Esophagus squamous epithelium (tissue), 5 donors: ENCODE measurements around the gene SHOC2. TPM values are rescaled to one million over a fixed set of nuclear protein-coding genes. Genes with fewer than 3 reads are reported as not detected.

Source experiments
- DNase-seq: peaks from one replicate; lab custom pipeline; 2025; lab: John Stamatoyannopoulos, UW
- H3K27ac ChIP-seq, 4 donors: fragments of 200-600 bp; sonication (generic); one replicate each; pipeline ENCODE4 v1.5.1; 2016 to 2019; ENCODE audit warnings: mild to moderate bottlenecking in 1 of 4
- H3K27me3 ChIP-seq, 4 donors: fragments of 200-600 bp; sonication (generic); 1 replicate in 3 of 4; 2 replicates in 1 of 4; pipeline versions ENCODE4 v1.5.1 to v1.6.0; 2017 to 2021; ENCODE audit warnings: antibody characterized with exemption in 1 of 4
- H3K36me3 ChIP-seq, 3 donors: fragments of 200-600 bp; sonication (generic); one replicate each; pipeline ENCODE4 v1.5.1; 2016 to 2019
- H3K4me1 ChIP-seq, 3 donors: fragments of 200-600 bp; sonication (generic); one replicate each; pipeline ENCODE4 v1.5.1; 2017 to 2019
- H3K4me3 ChIP-seq, 4 donors: fragments of 200-600 bp; sonication (generic); 1 replicate in 3 of 4; 2 replicates in 1 of 4; pipeline ENCODE4 v1.5.1; 2016 to 2019; ENCODE audit warnings: mild to moderate bottlenecking in 2 of 4, moderate library complexity in 1 of 4
- H3K9me3 ChIP-seq, 3 donors: fragments of 200-600 bp; sonication (generic); one replicate each; pipeline ENCODE4 v1.5.1; 2016 to 2019
- POLR2A ChIP-seq, 4 donors: fragments of 450-650 bp; IDR thresholded peaks; one replicate each; pipeline ENCODE4 v1.6.1; 2017; ENCODE audit warnings: antibody characterized with exemption in 4 of 4, mild to moderate bottlenecking in 4 of 4, moderate library complexity in 3 of 4
- WGBS, 2 donors: methylation state at CpG; one replicate each; pipeline ENCODE4 v1.1.5; 2018; 5-methylcytosine and 5-hydroxymethylcytosine counted together
- intact Hi-C: fragments of 100-400 bp; cut with DNase I; formaldehyde crosslinking; loops from one replicate; pipeline ENCODE4 v1.15.0; 2022
- total RNA-seq, 4 donors: library from RNA; depleted of rRNA; stranded (reverse); fragments of >200 nt; gene quantifications; one replicate each; pipeline ENCODE4 v1.1.0, GENCODE V29; 2016
- TF ChIP-seq, protein P1 (sequence below), 6 experiments: fragments of 450-650 bp in 4 of 6; fragments of 200-600 bp in 2 of 6; sonication (generic) in 2 of 6; IDR thresholded peaks; one replicate each; pipeline ENCODE4 v1.5.1; 2016 to 2019; ENCODE audit warnings: antibody characterized with exemption in 6 of 6, mild to moderate bottlenecking in 4 of 6, moderate library complexity in 4 of 6
- donor health status: DM: yes; HTN: yes; CAD: no.

The SHOC2 gene
- total RNA-seq, 4 donors from 2014 or later, result 24.8 to 59.5 (median 43.0) TPM

DNA sequence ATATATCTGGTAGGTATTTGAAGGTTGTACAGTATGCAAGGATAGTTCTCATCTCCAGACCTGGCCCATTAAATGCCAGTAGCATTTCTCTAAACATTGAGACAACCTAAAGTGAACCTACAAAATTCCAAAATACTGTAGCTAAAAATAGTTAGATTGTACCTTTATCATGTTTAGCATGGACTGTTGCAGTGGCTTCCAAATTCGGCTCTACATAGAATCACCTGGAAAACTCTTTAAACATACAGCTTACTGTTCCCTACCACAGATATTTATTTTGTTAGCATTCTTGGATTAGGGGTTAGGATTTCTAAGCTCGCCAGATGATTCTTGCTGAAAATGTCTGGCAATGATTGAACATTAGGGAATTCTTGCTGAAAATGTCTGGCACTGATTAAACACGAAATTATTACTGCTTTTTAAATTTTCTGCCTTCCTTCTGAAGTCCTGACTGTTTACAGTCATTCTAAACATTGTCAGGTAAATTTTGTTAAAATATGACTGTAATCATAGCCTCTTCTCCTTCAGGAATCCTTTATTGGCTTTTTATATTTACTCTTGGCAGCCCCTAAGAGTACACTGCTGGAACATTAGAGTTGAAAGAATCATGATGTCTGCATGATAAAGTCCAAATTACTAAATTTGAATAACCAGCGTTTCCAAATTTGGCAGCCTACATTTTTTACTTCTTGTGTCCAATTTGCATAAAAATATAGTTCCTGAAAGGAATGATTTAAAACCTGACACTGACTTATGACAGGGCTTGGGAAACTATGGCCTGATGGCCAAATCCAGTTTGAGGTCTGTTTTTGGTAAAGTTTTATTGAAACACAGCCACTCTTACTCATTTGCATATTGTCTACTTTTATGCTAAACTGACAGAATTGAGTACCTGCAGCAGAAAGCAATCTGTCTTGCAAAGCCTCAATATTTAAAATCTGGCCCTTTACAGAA is 40.3 kb downstream of the SHOC2 start:
- TF ChIP-seq, protein P1, sequence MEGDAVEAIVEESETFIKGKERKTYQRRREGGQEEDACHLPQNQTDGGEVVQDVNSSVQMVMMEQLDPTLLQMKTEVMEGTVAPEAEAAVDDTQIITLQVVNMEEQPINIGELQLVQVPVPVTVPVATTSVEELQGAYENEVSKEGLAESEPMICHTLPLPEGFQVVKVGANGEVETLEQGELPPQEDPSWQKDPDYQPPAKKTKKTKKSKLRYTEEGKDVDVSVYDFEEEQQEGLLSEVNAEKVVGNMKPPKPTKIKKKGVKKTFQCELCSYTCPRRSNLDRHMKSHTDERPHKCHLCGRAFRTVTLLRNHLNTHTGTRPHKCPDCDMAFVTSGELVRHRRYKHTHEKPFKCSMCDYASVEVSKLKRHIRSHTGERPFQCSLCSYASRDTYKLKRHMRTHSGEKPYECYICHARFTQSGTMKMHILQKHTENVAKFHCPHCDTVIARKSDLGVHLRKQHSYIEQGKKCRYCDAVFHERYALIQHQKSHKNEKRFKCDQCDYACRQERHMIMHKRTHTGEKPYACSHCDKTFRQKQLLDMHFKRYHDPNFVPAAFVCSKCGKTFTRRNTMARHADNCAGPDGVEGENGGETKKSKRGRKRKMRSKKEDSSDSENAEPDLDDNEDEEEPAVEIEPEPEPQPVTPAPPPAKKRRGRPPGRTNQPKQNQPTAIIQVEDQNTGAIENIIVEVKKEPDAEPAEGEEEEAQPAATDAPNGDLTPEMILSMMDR (IDR thresholded peaks at IDR 0.05), result no peak
- TF ChIP-seq POLR2A (IDR thresholded peaks at IDR 0.05), result no peak
- peaks cover 0 to 31% (median 5%) of the 10 kb centered on the region in 3 donors for H3K4me1 ChIP-seq
- H3K36me3 ChIP-seq, result peaks cover 0 to 3% (median 0%) of the 10 kb centered on the region in 3 donors
- DNase-seq, result no peak
- H3K27me3 ChIP-seq, result no peaks in the 10 kb centered on the region
- no peaks in the 10 kb centered on the region for H3K9me3 ChIP-seq
- no peak overlapping the region for H3K4me3 ChIP-seq
- WGBS, 2 donors, result 26 to 32% methylated on average over 4 of the region's 4 CpGs
- intact Hi-C loops, result no loop called here
- no peak overlapping the region for H3K27ac ChIP-seq

- Histone ChIP-seq H3K36me3 (peaks cover 0 to 7% (median 0%) of the 10 kb centered on the region in 3 donors), H3K4me1 (peaks cover 0 to 35% (median 5%) of the 10 kb centered on the region in 3 donors), H3K9me3 (no peaks in the 10 kb centered on the region), H3K27me3 (no peaks in the 10 kb centered on the region), H3K4me3 (no peak overlapping the region), H3K27ac (no peak overlapping the region)
- intact Hi-C loops, result no loop called here
- WGBS, 2 donors, result 94 to 100% methylated on average over 1 of the region's 1 CpG
- no peak for DNase-seq
- TF ChIP-seq, protein P1 (IDR thresholded peaks at IDR 0.05), result no peak
- TF ChIP-seq POLR2A (IDR thresholded peaks at IDR 0.05), result no peak
Observed at GRCh38 chr10:110960333-110960712, 40.9 kb downstream of the SHOC2 start.

DNA sequence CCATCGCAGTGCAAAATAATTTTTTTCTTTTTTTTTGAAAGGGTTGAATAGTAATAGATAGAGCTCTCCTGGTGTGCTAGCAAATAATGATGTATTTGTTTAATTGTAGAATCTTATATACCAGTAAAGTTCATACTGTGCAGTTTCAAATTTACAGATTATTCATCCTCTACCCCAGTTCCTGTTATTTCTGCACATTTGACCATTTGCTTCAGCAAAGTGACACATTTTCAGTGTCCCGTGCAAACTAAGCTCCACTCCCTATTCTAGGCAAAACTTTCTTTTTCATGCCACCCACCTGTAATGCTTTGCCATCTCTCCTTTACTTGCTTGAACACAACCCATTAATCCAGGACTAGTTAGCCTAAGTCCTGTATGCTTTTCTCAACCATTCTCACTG is 43.0 kb downstream of the SHOC2 start:
- intact Hi-C loops, result no loop called here
- WGBS, 2 donors, result 83 to 88% methylated on average over 2 of the region's 2 CpGs
- peaks cover 0 to 44% (median 5%) of the 10 kb centered on the region in 3 donors for H3K4me1 ChIP-seq

DNA sequence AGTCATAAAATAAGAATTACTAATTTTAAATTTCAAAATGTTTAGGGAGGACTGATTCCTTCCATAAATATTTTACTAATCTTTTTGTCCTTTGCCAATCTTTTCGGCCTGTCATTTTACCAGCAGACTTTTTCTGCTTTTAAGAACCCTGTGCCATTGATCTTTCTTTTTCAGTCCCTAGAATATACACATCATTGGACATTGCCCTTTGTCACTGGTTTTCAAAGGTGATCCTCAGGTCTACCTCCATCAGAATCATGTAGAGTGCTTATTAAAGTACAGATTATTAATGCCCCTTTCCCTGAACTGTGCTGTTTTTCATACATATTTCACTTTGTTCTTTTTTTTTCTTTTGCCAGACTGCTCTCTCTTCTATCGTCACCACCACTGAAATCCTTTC is 43.8 kb downstream of the SHOC2 start:
- TF ChIP-seq, protein P1 (IDR thresholded peaks at IDR 0.05), result no peak
- no peak for TF ChIP-seq POLR2A (IDR thresholded peaks at IDR 0.05)
- Histone ChIP-seq H3K27me3 (no peaks in the 10 kb centered on the region), H3K4me1 (peaks cover 0 to 44% (median 5%) of the 10 kb centered on the region in 3 donors), H3K9me3 (no peaks in the 10 kb centered on the region), H3K36me3 (peaks cover 0 to 13% (median 0%) of the 10 kb centered on the region in 3 donors), H3K4me3 (no peak overlapping the region), H3K27ac (no peak overlapping the region)
- intact Hi-C loops, result no loop called here
- WGBS, 2 donors, result 77 to 85% methylated on average over 2 of the region's 2 CpGs
- DNase-seq, result no peak

More for the DNA sequence above, 43.0 kb downstream of the SHOC2 start:
- no peak for DNase-seq
- no peaks in the 10 kb centered on the region for H3K27me3 ChIP-seq
- H3K27ac ChIP-seq, result no peak overlapping the region
- H3K36me3 ChIP-seq, result peaks cover 0 to 8% (median 0%) of the 10 kb centered on the region in 3 donors
- TF ChIP-seq, protein P1 (IDR thresholded peaks at IDR 0.05), result no peak
- no peak for TF ChIP-seq POLR2A (IDR thresholded peaks at IDR 0.05)
- no peak overlapping the region for H3K4me3 ChIP-seq
- no peaks in the 10 kb centered on the region for H3K9me3 ChIP-seq

DNA sequence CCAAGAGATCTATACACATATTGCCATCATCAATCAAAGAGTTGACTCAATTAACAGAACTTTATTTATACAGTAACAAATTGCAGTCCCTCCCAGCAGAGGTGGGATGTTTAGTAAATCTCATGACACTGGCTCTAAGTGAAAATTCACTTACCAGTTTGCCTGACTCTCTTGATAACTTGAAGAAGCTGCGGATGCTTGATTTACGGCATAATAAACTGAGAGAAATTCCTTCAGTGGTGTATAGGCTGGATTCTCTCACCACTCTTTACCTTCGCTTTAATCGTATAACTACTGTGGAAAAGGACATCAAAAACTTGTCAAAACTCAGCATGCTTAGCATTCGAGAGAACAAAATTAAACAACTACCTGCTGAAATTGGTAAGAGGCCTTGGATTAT is 45.3 kb downstream of the SHOC2 start:
- DNase-seq, result no peak
- no peak overlapping the region for H3K27ac ChIP-seq
- peaks cover 0 to 13% (median 0%) of the 10 kb centered on the region in 3 donors for H3K36me3 ChIP-seq
- peaks cover 0 to 37% (median under 1%) of the 10 kb centered on the region in 3 donors for H3K4me1 ChIP-seq
- no peak for TF ChIP-seq POLR2A (IDR thresholded peaks at IDR 0.05)
- TF ChIP-seq, protein P1 (IDR thresholded peaks at IDR 0.05), result no peak
- WGBS, 2 donors, result 95 to 96% methylated on average over 5 of the region's 5 CpGs
- no peaks in the 10 kb centered on the region for H3K27me3 ChIP-seq
- intact Hi-C loops, result no loop called here
- no peak overlapping the region for H3K4me3 ChIP-seq
- H3K9me3 ChIP-seq, result no peaks in the 10 kb centered on the region
